ENCODE data around the gene PCDHGB2. TPM values are rescaled to one million over a fixed set of nuclear protein-coding genes. Genes with fewer than 3 reads are reported as not detected.
"Not testable (repeated sequence)": the region's sequence is repeated elsewhere in the genome, so short reads cannot be mapped to it uniquely, and the experiment has no call there.

The PCDHGB2 gene
- total RNA-seq = 10 to 100 TPM in 1 of 8 experiments, 1 to 10 TPM in 2, under 1 TPM in 5; 0.41 to 10.7 (median 0.83) TPM

- no peak within 1 kb of the TSS for H3K27ac ChIP-seq
- in situ Hi-C loops (cut with MboI; ENCODE audit: low pct_unique_long_range_greater_than_20kb in 2 of 9, low sequenced_read_pairs in 9 of 9, unreplicated experiment in 9 of 9) = no loop called here
- H3K4me1 ChIP-seq (replicated peaks in 1 of 2) = no peaks in the 10 kb centered on the region
- no peak within 1 kb of the TSS for H3K4me3 ChIP-seq
- 3 to 92% (median 57%) methylated on average over 4 to 22 of the region's 24 CpGs for WGBS, 10 experiments
- ATAC-seq (replicated peaks in 6 of 8) = no peak
Measured at GRCh38 chr5:141359790-141360426, at the start of gene PCDHGB2. PCDHGB2 (plus strand) TSS chr5:141359994; CDS start chr5:141360136, 142 bp downstream.

DNA sequence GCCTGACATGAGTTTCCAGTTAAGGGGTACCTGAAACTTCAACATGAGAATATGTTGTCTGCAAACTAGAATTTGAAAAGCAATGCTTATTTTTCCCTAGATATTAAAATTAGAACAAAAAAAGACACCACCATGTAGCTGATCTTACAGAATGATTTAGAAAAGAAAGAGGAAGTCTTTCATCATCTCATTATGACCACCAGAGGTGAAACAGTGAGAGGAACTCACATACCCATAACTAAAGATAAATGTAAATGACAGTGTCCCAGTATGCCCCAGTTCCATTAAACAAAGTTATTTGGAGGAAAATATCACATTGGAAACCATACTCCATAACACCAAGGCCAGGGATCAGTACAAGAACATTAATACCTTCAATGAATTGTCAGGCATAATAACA lies 46.1 kb upstream of the PCDHGB2 start:
- ATAC-seq (replicated peaks in 6 of 8) = no peak
- H3K27ac ChIP-seq = no peak overlapping the region
- no peaks in the 10 kb centered on the region for H3K4me1 ChIP-seq (replicated peaks in 1 of 2)
- H3K4me3 ChIP-seq = no peak overlapping the region
- in situ Hi-C loops (cut with MboI; ENCODE audit: low pct_unique_long_range_greater_than_20kb in 2 of 9, low sequenced_read_pairs in 9 of 9, unreplicated experiment in 9 of 9) = no loop called here

DNA sequence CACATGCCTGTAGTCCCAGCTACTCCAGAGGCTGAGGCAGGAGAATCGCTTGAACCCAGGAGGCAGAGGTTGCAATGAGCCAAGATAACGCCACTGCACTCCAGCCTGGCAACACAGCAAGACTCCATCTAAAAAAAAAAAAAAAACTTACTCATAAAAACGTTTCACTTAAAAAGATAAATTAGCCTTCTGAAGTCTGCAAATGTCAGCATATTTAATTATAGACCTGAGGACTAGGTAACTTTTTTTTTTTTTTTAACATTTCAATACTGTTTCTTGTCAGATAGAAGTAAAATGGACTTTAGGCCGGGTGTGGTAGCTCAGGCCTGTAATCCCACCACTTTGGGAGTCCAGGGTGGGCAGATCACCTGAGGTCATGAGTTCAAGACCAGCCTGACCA lies 42.8 kb upstream of the PCDHGB2 start:
- in situ Hi-C loops (cut with MboI; ENCODE audit: low pct_unique_long_range_greater_than_20kb in 2 of 9, low sequenced_read_pairs in 9 of 9, unreplicated experiment in 9 of 9) = not testable (repeated sequence)

DNA sequence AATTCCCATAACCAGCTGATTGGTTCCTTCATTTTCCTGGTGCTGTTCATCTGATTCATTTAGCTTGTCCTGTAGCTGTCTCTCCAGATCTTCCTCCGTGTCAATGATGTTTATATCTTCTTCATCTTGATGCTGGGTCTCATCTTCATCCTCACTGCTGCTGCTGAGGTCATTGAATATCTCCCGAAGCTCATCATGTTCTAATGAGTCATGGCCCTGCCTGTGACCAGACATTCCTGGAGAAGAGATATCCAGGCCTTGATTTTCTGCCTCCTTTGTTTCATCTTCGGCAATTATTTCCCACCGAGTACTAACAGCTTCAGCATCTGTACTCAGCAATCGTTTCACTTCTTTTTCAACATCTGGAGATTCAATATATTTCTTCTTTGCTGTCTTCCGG lies 40.6 kb upstream of the PCDHGB2 start:
- Histone ChIP-seq H3K27ac (no peak overlapping the region), H3K4me1 (replicated peaks in 1 of 2) (no peaks in the 10 kb centered on the region), H3K4me3 (peak overlapping the region in 3 of 5 donors; percentile 66 to 72 (median 67))
- in situ Hi-C loops (cut with MboI; ENCODE audit: low pct_unique_long_range_greater_than_20kb in 2 of 9, low sequenced_read_pairs in 9 of 9, unreplicated experiment in 9 of 9) = no loop called here
- ATAC-seq (replicated peaks in 6 of 8) = no peak
- 84 to 100% (median 98%) methylated on average over 3 to 6 of the region's 6 CpGs; no CpG with 5 or more reads in 1 of the 10 experiments for WGBS, 10 experiments

More for the DNA sequence above, 42.8 kb upstream of the PCDHGB2 start:
- not testable (repeated sequence) for H3K4me3 ChIP-seq; H3K27ac ChIP-seq; ATAC-seq (replicated peaks in 6 of 8); H3K4me1 ChIP-seq (replicated peaks in 1 of 2)
- 40 to 100% (median 77%) methylated on average over 1 to 4 of the region's 4 CpGs for WGBS, 10 experiments

DNA sequence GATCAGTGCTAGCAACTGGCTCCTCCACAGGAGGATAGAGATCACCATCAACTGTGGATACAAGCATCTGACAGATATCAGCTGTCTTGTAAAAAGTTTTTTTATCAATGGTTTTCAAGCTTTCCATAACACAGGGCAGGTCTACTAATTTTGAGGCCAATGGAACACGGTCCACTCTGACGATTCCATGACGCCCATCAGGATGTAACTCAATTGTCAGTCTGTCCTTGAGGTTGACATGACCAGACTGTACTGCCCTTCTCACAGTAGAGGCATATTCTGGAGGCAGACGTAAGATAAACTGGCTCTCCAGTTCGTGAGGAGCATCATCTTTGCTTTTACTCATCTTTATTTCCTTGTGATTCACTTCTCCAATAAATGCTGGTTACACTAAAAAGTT lies 40.1 kb upstream of the PCDHGB2 start:
- 31 to 93% (median 83%) methylated on average over 2 to 5 of the region's 5 CpGs; no CpG with 5 or more reads in 1 of the 10 experiments for WGBS, 10 experiments
- H3K27ac ChIP-seq = no peak overlapping the region
- in situ Hi-C loops (cut with MboI; ENCODE audit: low pct_unique_long_range_greater_than_20kb in 2 of 9, low sequenced_read_pairs in 9 of 9, unreplicated experiment in 9 of 9) = no loop called here
- no peaks in the 10 kb centered on the region for H3K4me1 ChIP-seq (replicated peaks in 1 of 2)
- ATAC-seq (replicated peaks in 6 of 8) = no peak
- peak overlapping the region; percentile 48 to 72 (median 67) for H3K4me3 ChIP-seq

- WGBS, 10 experiments = 0 to 55% (median 16%) methylated on average over 1 to 38 of the region's 67 CpGs
- in situ Hi-C loops (cut with MboI; ENCODE audit: low pct_unique_long_range_greater_than_20kb in 2 of 9, low sequenced_read_pairs in 9 of 9, unreplicated experiment in 9 of 9) = no loop called here
- peak; percentile 95 to 99 (median 98) for ATAC-seq (replicated peaks in 6 of 8)
- H3K4me1 ChIP-seq (replicated peaks in 1 of 2) = no peaks in the 10 kb centered on the region
- H3K4me3 ChIP-seq = peak within 1 kb of the TSS; percentile 48 to 72 (median 67)
- H3K27ac ChIP-seq = peak within 1 kb of the TSS; percentile 93 to 96
Measured at GRCh38 chr5:141320225-141321169, 39.3 kb upstream of the PCDHGB2 start, which contains the start of gene TAF7. TAF7 (minus strand) TSS chr5:141320784; CDS start chr5:141320044, 740 bp downstream.

DNA sequence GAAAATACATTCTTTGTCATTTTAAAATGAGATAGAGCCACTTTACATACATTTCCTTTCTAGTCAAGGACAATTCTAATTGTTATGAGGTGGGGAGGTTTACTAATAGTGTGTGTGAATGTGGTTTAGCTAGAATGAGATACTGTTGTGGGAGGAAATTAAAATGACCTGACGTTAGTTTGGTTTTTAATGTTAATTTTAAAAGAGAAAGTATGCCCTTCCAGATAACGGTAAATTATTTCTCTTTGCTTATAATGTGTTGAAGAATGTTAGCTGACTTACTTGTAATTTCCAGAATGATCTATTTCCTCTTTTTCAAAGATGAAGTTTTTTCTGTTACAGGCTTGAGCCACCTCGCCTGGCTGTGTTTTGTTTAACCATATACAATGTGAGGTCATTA lies 37.5 kb upstream of the PCDHGB2 start:
- Histone ChIP-seq H3K27ac (no peak overlapping the region), H3K4me1 (replicated peaks in 1 of 2) (no peaks in the 10 kb centered on the region), H3K4me3 (no peak overlapping the region)
- WGBS, 10 experiments = 50 to 96% (median 83%) methylated on average over 1 to 3 of the region's 3 CpGs
- in situ Hi-C loops (cut with MboI; ENCODE audit: low pct_unique_long_range_greater_than_20kb in 2 of 9, low sequenced_read_pairs in 9 of 9, unreplicated experiment in 9 of 9) = no loop called here
- ATAC-seq (replicated peaks in 6 of 8) = no peak

GRCh38 chr5:141326088-141326854 lies 33.5 kb upstream of the PCDHGB2 start:
- 6 to 89% (median 47%) methylated on average over 8 to 23 of the region's 27 CpGs for WGBS, 10 experiments
- peak overlapping the region in 1 of 5 donors; percentile 32 for H3K4me3 ChIP-seq
- H3K4me1 ChIP-seq (replicated peaks in 1 of 2) = no peaks in the 10 kb centered on the region
- peak in 5 of 8 experiments; percentile 62 to 94 (median 72) for ATAC-seq (replicated peaks in 6 of 8)
- in situ Hi-C loops (cut with MboI; ENCODE audit: low pct_unique_long_range_greater_than_20kb in 2 of 9, low sequenced_read_pairs in 9 of 9, unreplicated experiment in 9 of 9) = no loop called here
- H3K27ac ChIP-seq = no peak overlapping the region

- H3K4me1 ChIP-seq (replicated peaks in 1 of 2) = no peaks in the 10 kb centered on the region
- ATAC-seq (replicated peaks in 6 of 8) = no peak
- no peak overlapping the region for H3K27ac ChIP-seq
- H3K4me3 ChIP-seq = no peak overlapping the region
- in situ Hi-C loops (cut with MboI; ENCODE audit: low pct_unique_long_range_greater_than_20kb in 2 of 9, low sequenced_read_pairs in 9 of 9, unreplicated experiment in 9 of 9) = no loop called here
- 59 to 89% (median 80%) methylated on average over 1 to 7 of the region's 8 CpGs; no CpG with 5 or more reads in 7 of the 10 experiments for WGBS, 10 experiments
Measured at GRCh38 chr5:141328231-141328630, 31.6 kb upstream of the PCDHGB2 start.

GRCh38 chr5:141330299-141331080 lies 29.3 kb upstream of the PCDHGB2 start, which contains the start of gene PCDHGA1:
PCDHGA1 (plus strand) TSS chr5:141330514.
- ATAC-seq (replicated peaks in 6 of 8) = peak in 3 of 8 experiments; percentile 87 to 93 (median 88)
- Histone ChIP-seq H3K4me1 (replicated peaks in 1 of 2) (no peaks in the 10 kb centered on the region), H3K4me3 (no peak within 1 kb of the TSS), H3K27ac (no peak within 1 kb of the TSS)
- in situ Hi-C loops (cut with MboI; ENCODE audit: low pct_unique_long_range_greater_than_20kb in 2 of 9, low sequenced_read_pairs in 9 of 9, unreplicated experiment in 9 of 9) = no loop called here
- WGBS, 10 experiments = 0 to 86% (median 52%) methylated on average over 1 to 20 of the region's 21 CpGs

DNA sequence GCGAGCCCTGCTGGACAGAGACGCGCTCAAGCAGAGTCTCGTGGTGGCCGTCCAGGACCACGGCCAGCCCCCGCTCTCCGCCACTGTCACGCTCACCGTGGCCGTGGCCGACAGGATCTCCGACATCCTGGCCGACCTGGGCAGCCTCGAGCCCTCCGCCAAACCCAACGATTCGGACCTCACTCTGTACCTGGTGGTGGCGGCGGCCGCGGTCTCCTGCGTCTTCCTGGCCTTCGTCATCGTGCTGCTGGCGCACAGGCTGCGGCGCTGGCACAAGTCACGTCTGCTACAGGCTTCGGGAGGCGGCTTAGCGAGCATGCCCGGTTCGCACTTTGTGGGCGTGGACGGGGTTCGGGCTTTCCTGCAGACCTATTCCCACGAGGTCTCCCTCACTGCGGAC lies 27.2 kb upstream of the PCDHGB2 start:
- H3K4me3 ChIP-seq; H3K4me1 ChIP-seq (replicated peaks in 1 of 2); ATAC-seq (replicated peaks in 6 of 8); H3K27ac ChIP-seq; in situ Hi-C loops (cut with MboI; ENCODE audit: low pct_unique_long_range_greater_than_20kb in 2 of 9, low sequenced_read_pairs in 9 of 9, unreplicated experiment in 9 of 9): not testable (repeated sequence)
- WGBS, 10 experiments = 90% methylated on average over 2 of the region's 39 CpGs; no CpG with 5 or more reads in 9 of the 10 experiments
